GM23248 (cell line): Measurements from ENCODE around the gene ABCC10. TPM values are rescaled to one million over a fixed set of nuclear protein-coding genes. Genes with fewer than 3 reads are reported as not detected.
A peak's percentile ranks its signal among the peaks of the same experiment; 100 is the strongest.

ENCODE experiments used
- DNase-seq: peaks from one replicate; pipeline ENCODE4 v3.0.0-alpha.2; 2015
- H2AFZ ChIP-seq: fragments of 200-600 bp; sonication (generic); 2 replicates; pipeline ENCODE4 v1.6.1; 2016; ENCODE audit warnings: antibody characterized with exemption
- H3F3A ChIP-seq: fragments of 200-600 bp; sonication (generic); 2 replicates; pipeline ENCODE4 v1.6.1; 2016; ENCODE audit warnings: mild to moderate bottlenecking, antibody characterized with exemption, mixed run types; ENCODE audit not compliant: insufficient read depth
- H3K27ac ChIP-seq: fragments of 200-600 bp; sonication (generic); 2 replicates; pipeline ENCODE4 v1.5.1; 2016; ENCODE audit warnings: mild to moderate bottlenecking
- H3K27me3 ChIP-seq: fragments of 200-600 bp; sonication (generic); replicated peaks from 2 replicates; pipeline ENCODE4 v1.6.1; 2016; ENCODE audit warnings: mild to moderate bottlenecking; ENCODE audit not compliant: insufficient read depth
- H3K36me3 ChIP-seq: fragments of 200-600 bp; sonication (generic); 2 replicates; pipeline ENCODE4 v1.6.1; 2016; ENCODE audit warnings: low read depth, mild to moderate bottlenecking
- H3K4me1 ChIP-seq: fragments of 200-600 bp; sonication (generic); 2 replicates; pipeline ENCODE4 v1.6.1; 2016; ENCODE audit warnings: mild to moderate bottlenecking; ENCODE audit not compliant: insufficient read depth
- H3K4me2 ChIP-seq: fragments of 200-600 bp; sonication (generic); one replicate; pipeline ENCODE4 v1.6.1; 2016; ENCODE audit warnings: mild to moderate bottlenecking; ENCODE audit not compliant: unreplicated experiment
- H3K4me3 ChIP-seq: fragments of 200-600 bp; sonication (generic); 2 replicates; pipeline ENCODE4 v1.5.1; 2016; ENCODE audit warnings: mild to moderate bottlenecking
- H3K79me2 ChIP-seq: fragments of 200-600 bp; sonication (generic); 2 replicates; pipeline ENCODE4 v1.6.1; 2016; ENCODE audit warnings: mild to moderate bottlenecking; ENCODE audit not compliant: insufficient read depth
- H3K9ac ChIP-seq: fragments of 200-600 bp; sonication (generic); 2 replicates; pipeline ENCODE4 v1.6.1; 2016; ENCODE audit warnings: mild to moderate bottlenecking
- H3K9me2 ChIP-seq: fragments of 200-600 bp; sonication (generic); 2 replicates; pipeline ENCODE4 v1.6.1; 2016; ENCODE audit warnings: mixed run types, mild to moderate bottlenecking, moderate library complexity; ENCODE audit not compliant: insufficient read depth
- H3K9me3 ChIP-seq: fragments of 200-600 bp; sonication (generic); one replicate; pipeline ENCODE4 v1.6.1; 2017; ENCODE audit warnings: low read depth
- H4K20me1 ChIP-seq: fragments of 200-600 bp; sonication (generic); 2 replicates; pipeline ENCODE4 v1.6.0; 2016; ENCODE audit not compliant: insufficient read depth
- EZH2 ChIP-seq: fragments of 200-600 bp; sonication (generic); IDR thresholded peaks from 2 replicates; pipeline ENCODE4 v1.6.1; 2018; ENCODE audit warnings: antibody characterized with exemption, mild to moderate bottlenecking; ENCODE audit not compliant: insufficient read depth, poor library complexity, severe bottlenecking
- EZH2phosphoT487 ChIP-seq: fragments of 200-600 bp; sonication (generic); IDR thresholded peaks from 2 replicates; pipeline ENCODE4 v1.6.1; 2018; ENCODE audit warnings: antibody characterized with exemption, moderate library complexity, mild to moderate bottlenecking, low read depth; ENCODE audit not compliant: insufficient read depth
- whole genome bisulfite sequencing, 2 experiments: methylation state at CpG; one replicate each; pipeline ENCODE4 v1.1.6; 2015 to 2017; ENCODE audit warnings: low lambda C conversion rate in 2 of 2, low coverage in 1 of 2; ENCODE audit errors: missing lambda C conversion rate in 2 of 2; 5-methylcytosine and 5-hydroxymethylcytosine counted together
- in situ Hi-C: fragments of 300-500 bp; cut with MboI; formaldehyde crosslinking; loops from 2 replicates; pipeline ENCODE4 v1.15.0; 2020
- polyA plus RNA-seq: library from polyadenylated mRNA; unstranded; fragments of >200 nt; fragmentation: Nextera tagmentation; extraction: Ambion mirVana; gene quantifications from 2 replicates; pipeline ENCODE4 v1.2.1, GENCODE V29; 2016
- total RNA-seq: library from RNA; depleted of rRNA; stranded (reverse); fragments of >200 nt; shearing (Covaris generic); gene quantifications from 2 replicates; pipeline ENCODE4 v1.2.3, GENCODE V29; 2014

ABCC10 gene
- total and polyA plus RNA-seq, 2 experiments from 2014 or later = 20.0 to 21.3 TPM

GRCh38 chr6:43488667-43489276 lies 61.4 kb downstream of the ABCC10 start:
- no peaks in the 10 kb centered on the region for H3K36me3 ChIP-seq
- peak overlapping the region; percentile 45 for H3K27ac ChIP-seq
- peaks cover 16% of the 10 kb centered on the region for H3F3A ChIP-seq
- no peaks in the 10 kb centered on the region for H3K27me3 ChIP-seq
- no peaks in the 10 kb centered on the region for H3K9me2 ChIP-seq
- H3K9me3 ChIP-seq = no peaks in the 10 kb centered on the region
- no peak overlapping the region for H3K9ac ChIP-seq
- H2AFZ ChIP-seq = no peak overlapping the region
- no peak overlapping the region for H3K4me3 ChIP-seq
- H3K4me1 ChIP-seq = peaks cover 41% of the 10 kb centered on the region
- 65 to 77% methylated on average over 4 of the region's 4 CpGs for WGBS, 2 experiments
- DNase-seq = peak; percentile 71
- peaks cover under 1% of the 10 kb centered on the region for H3K79me2 ChIP-seq
- in situ Hi-C loops = no loop called here
- no peak overlapping the region for H3K4me2 ChIP-seq
- H4K20me1 ChIP-seq = no peaks in the 10 kb centered on the region
- TF ChIP-seq EZH2phosphoT487 (no peak), EZH2 (no peak)

GRCh38 chr6:43489277-43490072 lies 62.1 kb downstream of the ABCC10 start:
- no peak overlapping the region for H3K4me3 ChIP-seq
- H3K4me2 ChIP-seq = no peak overlapping the region
- H2AFZ ChIP-seq = no peak overlapping the region
- 93 to 94% methylated on average over 12 of the region's 12 CpGs for WGBS, 2 experiments
- no peaks in the 10 kb centered on the region for H3K27me3 ChIP-seq
- H3K9me2 ChIP-seq = no peaks in the 10 kb centered on the region
- no peak overlapping the region for H3K9ac ChIP-seq
- no peaks in the 10 kb centered on the region for H3K9me3 ChIP-seq
- TF ChIP-seq EZH2phosphoT487 = no peak
- peaks cover 47% of the 10 kb centered on the region for H3K4me1 ChIP-seq
- H3K27ac ChIP-seq = no peak overlapping the region
- no peaks in the 10 kb centered on the region for H3K36me3 ChIP-seq
- in situ Hi-C loops = no loop called here
- no peaks in the 10 kb centered on the region for H4K20me1 ChIP-seq
- H3K79me2 ChIP-seq = peaks cover 8% of the 10 kb centered on the region
- H3F3A ChIP-seq = peaks cover 22% of the 10 kb centered on the region
- DNase-seq = no peak

GRCh38 chr6:43490523-43490939 lies 63.2 kb downstream of the ABCC10 start:
- H3F3A ChIP-seq = peaks cover 22% of the 10 kb centered on the region
- no peaks in the 10 kb centered on the region for H3K36me3 ChIP-seq
- H3K9ac ChIP-seq = no peak overlapping the region
- no peaks in the 10 kb centered on the region for H3K9me3 ChIP-seq
- H3K27ac ChIP-seq = no peak overlapping the region
- peaks cover 19% of the 10 kb centered on the region for H3K79me2 ChIP-seq
- TF ChIP-seq EZH2phosphoT487 (no peak), EZH2 (no peak)
- H3K4me2 ChIP-seq = no peak overlapping the region
- peaks cover 57% of the 10 kb centered on the region for H3K4me1 ChIP-seq
- DNase-seq = no peak
- in situ Hi-C loops = no loop called here
- 51 to 56% methylated on average over 6 of the region's 6 CpGs for WGBS, 2 experiments
- no peak overlapping the region for H3K4me3 ChIP-seq
- no peaks in the 10 kb centered on the region for H3K9me2 ChIP-seq
- no peaks in the 10 kb centered on the region for H3K27me3 ChIP-seq
- no peaks in the 10 kb centered on the region for H4K20me1 ChIP-seq
- no peak overlapping the region for H2AFZ ChIP-seq

DNA sequence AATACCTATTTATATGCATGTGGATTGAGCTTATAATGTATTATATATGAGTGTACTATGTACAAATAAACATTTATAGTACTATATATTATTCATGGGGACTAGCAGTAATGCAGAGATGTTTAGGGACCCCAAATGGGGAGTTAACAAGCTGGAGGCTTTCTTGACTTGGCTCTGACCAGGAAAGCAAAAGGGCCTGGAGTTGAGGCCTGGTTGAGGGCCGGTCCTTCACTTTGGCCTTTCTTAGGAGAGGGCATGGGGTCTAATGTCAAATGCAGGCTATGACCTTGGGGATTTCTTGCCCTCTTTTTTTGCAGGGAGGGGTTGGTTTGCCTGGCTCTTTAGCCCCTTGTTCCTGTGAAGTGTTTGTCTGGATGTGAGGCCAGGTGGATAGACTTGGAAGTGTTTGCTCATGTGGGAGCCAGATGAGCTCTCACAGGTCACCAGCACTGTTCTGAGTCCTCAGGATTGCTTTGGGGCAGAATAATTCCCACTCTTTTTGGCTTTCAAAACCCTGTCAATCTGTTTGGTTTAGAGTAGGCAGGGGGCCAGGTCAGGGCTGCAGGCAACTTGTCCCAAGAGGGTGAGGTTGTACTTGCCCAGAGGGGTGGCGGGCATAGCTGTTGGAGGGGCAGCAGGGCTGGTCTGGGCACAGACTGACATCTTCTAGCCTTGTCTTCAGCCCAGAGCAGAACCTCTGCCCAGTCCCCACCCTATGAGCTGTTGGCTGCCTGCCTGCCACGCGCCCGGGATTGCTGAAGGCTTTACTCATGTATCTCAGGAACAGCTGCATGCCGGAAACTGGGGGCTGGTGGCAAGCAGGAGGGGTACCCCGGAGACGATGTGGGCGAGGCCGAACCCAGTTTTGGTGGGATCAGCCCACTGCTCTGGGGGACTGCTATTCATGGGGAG lies 64.7 kb downstream of the ABCC10 start:
- Histone ChIP-seq H3K4me1 (peaks cover 71% of the 10 kb centered on the region), H3K36me3 (no peaks in the 10 kb centered on the region), H3F3A (peaks cover 22% of the 10 kb centered on the region), H3K4me3 (peak overlapping the region; percentile 51), H3K9me2 (no peaks in the 10 kb centered on the region), H3K27me3 (no peaks in the 10 kb centered on the region), H3K27ac (peak overlapping the region; percentile 55), H3K79me2 (peaks cover 24% of the 10 kb centered on the region), H3K9me3 (no peaks in the 10 kb centered on the region), H2AFZ (peak overlapping the region; percentile 6; the same call in 1 of the 2 replicates), H3K4me2 (peak overlapping the region; percentile 74), H4K20me1 (no peaks in the 10 kb centered on the region), H3K9ac (peak overlapping the region; percentile 33)
- 9% methylated on average over 10 of the region's 10 CpGs for WGBS, 2 experiments
- TF ChIP-seq EZH2phosphoT487 = no peak
- TF ChIP-seq EZH2 = no peak
- DNase-seq = peak; percentile 89
- in situ Hi-C loops = no loop called here
